Activated naive CD8-positive, alpha-beta T cell treated with anti-CD3 and anti-CD28 coated beads, Interleukin-2, amount 50 U/mL, for 16 hours (primary cell): ENCODE data around the gene DEPDC1B.
"Not testable (repeated sequence)": the region's sequence is repeated elsewhere in the genome, so short reads cannot be mapped to it uniquely, and the experiment has no call there.

Source experiments
- DNase-seq: peaks from one replicate; pipeline ENCODE4 v3.0.0-alpha.2; 2020; ENCODE audit warnings: low read depth, low spot score

Gene DEPDC1B, protein sequence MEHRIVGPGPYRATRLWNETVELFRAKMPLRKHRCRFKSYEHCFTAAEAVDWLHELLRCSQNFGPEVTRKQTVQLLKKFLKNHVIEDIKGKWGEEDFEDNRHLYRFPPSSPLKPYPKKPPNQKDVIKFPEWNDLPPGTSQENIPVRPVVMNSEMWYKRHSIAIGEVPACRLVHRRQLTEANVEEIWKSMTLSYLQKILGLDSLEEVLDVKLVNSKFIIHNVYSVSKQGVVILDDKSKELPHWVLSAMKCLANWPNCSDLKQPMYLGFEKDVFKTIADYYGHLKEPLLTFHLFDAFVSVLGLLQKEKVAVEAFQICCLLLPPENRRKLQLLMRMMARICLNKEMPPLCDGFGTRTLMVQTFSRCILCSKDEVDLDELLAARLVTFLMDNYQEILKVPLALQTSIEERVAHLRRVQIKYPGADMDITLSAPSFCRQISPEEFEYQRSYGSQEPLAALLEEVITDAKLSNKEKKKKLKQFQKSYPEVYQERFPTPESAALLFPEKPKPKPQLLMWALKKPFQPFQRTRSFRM

DNA sequence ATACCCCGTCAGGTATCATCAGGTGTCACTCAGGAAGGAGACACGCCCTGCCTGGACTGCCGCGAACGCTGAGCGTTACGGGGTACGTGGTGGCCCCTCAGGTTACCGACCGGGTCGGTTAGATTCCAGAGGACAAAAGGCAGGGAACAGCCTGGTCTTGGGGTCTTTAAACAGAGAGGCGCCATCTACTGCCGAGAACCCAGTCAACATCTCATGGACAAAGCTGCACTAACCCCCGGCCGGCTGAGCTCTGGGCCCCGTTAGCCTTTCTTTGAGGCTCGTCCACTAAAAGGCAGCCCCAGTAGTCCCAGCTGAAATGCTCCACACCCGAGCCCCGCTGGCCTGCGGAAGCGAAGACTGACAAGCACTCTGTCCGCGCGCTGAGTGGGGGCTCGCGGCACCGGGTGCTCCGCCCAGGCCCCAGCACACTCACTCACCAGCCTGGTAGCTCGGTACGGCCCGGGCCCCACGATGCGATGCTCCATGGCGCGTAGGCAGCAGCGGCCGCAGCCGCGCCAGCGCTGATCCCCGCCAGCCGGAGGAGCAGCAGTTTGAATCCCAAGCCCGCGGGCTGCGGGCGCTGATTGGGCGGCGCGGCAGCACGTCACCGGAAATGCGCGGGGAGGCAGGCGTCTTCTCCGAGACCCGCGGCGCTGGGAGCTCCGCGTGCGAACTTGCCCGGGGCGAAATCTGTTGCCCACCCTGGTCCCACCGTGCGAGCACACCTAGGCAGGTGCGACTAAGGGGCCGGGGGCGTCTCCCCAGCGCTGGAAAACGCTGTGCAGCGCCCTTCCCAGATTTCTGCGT, at the start of gene DEPDC1B:
Gene DEPDC1B (minus strand): TSS at position 558 of the 807 bp plus-strand sequence. CDS start 73 bp downstream, at position 485.
- peak; percentile 57 for DNase-seq

DNA sequence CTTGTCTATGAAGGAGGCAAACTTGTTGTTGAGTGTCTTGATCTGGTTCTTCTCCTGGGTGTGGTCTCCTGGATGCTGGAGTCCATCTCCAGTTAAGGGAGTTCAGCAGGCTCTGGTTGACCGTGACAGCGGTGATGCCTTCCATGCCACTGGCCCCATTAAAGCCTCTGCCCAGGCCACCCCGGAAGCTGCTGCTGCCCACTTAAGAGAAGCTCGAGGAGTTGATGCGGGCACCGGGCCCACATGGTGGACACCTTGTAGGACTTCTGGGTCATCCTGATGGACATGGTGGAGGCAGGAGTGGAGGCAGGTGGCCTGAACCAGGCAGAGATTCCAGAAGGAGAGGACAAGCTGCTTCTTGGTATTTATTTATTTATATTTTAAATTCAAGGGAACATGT, 44.7 kb upstream of the DEPDC1B start:
- DNase-seq = no peak

DNA sequence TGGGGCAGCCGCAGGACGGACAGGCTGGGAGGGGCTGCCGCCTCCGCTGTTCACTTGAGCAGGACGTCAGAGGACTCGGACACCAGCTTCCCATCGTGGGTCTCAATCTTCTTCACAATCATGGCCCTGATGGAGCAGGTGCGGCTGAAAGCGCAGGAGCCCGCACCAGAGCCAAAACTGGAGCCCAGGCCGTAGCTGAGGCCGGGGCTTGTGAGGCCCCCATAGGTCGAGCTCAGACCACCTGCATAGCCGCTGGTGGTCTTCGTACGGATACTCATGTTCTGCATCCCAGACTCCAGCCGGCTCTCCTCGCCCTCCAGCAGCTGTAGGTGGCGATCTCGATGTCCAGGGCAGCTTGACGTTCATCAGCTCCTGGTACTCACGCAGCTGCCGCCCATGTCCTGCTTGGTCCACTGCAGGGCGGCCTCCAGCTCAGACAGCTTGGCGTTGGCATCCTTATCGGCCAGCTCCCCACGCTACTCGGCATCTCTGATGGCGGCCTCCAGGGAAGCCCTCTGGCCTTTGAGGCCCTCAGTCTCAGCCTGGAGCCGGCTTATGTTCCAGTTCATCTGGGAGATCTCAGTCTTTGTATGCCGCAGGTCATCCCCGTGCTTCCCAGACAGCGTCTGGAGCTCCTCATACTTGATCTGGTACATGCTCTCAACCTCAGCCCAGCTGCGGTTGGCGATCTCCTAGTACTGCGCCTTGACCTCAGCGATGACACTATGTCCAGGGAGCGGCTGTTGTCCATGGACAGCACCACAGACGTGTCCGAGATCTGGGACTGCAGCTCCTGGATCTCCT, 43.7 kb upstream of the DEPDC1B start:
- DNase-seq = no peak

DNA sequence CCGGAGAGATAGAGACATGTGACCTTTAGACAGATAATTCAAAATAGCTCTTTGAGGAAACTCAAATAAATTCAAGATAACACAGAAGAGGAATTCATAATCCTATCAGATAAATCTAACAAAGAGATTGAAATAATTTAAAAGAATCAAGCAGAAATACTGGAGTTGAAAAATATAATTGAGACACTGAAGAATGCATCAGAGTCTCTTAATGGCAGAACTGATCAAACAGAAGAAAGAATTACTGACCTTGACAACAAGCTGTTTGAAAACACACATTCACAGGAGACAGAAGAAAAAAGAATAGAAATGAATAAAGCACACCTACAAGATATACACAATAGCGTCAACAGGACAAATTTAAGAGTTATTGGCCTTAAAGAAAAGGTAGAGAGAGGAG, 40.4 kb upstream of the DEPDC1B start:
- no peak for DNase-seq

DNA sequence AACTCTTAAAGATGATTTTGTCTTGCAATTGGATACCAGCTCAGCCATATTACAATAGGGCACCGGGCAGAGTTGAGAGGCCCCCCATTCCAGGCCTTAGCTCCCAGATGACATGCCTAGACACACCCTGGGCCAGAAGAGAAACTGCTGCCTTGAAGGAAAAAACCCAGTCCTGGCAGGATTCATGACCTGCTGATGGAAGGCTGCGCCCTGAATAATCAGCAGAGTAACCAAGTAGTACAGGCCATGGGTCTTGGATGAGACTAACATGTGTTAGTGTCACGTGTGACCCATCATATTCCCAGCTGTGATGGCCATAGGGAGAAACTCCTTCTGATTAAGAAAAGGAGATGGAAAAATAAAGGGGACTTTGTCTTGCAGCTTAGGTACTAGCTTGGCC, 39.0 kb upstream of the DEPDC1B start:
- DNase-seq = no peak

DNA sequence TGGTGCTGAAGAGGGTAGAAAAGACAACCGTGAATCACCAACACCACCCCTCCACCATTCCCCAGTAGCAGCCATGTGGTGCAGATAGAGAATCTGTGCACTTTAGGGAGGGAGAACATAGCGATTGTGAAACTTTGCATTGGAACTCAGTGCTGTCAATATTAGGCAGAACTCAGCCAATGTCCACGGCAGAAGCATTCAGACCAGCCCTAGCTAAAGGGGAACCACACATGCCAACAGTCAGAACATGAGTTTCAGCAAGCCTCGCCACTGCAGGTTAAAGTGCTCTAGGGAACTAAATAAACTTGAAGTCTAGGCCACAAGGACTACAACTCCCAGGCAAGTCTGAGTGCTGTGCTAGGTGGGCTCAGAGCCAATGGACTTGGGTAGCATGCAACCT, 38.5 kb upstream of the DEPDC1B start:
- DNase-seq = no peak

DNA sequence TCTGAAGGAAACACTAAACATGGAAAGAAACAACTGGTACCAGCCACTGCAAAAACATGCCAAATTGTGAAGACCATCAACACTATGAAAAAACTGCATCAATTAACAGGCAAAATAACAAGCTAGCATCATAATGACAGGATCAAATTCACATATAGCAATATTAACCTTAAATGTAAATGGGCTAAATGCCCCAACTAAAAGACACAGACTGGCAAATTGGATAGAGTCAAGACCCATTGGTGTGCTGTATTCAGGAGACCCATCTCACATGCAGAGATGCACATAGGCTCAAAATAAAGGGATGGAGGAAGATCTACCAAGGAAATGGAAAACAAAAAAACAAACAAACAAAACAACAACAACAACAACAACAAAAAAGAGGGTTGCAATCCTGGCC, 30.9 kb upstream of the DEPDC1B start:
- not testable (repeated sequence) for DNase-seq

DNA sequence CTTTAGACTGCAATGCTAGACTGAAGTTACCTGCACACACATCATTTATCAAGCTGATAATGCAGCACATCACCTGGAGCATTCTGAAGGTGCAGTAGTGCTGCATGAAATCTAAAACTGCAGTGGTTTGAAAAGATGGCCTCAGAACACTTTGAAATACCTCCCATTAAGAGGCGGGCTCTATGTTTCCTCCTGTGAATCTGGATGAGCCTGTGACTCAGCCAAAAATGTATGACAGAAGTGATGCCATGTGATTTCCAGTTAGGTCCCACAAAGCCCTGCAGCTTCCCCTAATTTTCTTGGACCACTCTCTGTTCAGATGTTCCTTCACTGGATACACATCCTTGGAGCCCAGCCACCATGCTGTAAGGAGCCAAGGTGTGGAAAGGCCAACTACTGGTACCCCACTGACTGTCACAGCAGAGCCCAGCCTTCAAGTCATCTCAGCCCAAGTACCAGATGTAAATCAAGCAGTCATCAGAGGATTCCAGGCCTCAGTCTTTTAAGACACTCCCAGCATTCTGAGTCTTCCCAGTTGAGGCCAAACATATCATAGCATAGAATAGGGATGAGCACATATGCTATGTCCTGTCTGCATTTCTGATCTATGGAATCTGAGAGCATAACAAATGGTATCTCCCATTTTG, 27.2 kb upstream of the DEPDC1B start:
- DNase-seq = no peak

DNA sequence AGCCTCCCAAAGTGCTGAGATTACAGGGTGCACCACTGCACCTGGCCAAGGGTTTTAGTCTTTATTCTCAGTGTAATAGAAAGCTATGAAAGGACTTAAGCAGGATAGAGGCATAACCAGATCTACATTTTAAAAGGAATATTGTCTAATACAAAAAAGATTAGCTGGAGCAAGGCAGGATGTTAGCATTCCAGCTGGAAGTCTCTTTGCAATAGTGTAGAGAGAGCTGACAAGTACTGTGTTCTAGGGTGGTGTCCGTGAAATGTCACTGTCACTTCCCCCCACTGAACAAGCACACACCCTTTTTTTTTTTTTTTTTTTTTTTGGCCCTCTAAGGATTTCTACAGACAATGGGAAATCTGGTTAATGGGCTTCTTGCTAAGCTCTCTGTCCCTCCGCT, 24.2 kb upstream of the DEPDC1B start:
- no peak for DNase-seq

DNA sequence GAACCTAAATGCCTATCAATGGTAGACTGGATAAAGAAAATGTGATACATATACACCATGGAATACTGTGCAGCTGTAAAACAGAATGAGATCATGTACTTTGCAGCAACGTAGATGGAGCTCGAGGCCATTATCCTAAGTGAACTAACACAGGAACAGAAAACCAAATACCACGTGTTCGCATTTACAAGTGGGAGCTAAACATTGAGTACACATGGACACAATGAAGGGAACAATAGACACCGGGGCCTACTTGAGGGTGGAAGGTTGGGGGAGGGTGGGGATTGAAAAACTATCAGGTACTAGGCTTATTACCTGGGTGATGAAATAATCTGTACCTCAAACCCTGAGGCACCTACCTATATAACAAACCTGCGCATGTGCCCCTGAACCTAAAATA, 22.4 kb upstream of the DEPDC1B start:
- DNase-seq = no peak

DNA sequence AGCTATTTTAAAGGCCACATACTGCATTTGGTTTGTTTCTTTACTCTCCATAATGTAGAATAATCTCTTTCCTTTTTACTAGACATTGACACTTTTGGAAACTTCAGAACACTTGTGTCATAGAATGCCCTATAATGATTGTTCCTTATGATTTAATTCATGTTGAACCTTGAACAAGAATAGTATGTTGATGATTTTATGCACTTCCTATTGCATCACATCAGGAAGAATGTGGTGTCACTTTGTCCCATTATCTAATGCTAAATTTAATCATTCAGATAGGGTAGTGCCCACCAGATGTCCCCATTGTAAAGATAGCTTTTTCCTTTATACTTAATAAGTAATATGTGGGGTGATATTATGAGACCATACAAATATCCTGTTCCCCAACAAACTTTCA, 19.4 kb upstream of the DEPDC1B start:
- no peak for DNase-seq

DNA sequence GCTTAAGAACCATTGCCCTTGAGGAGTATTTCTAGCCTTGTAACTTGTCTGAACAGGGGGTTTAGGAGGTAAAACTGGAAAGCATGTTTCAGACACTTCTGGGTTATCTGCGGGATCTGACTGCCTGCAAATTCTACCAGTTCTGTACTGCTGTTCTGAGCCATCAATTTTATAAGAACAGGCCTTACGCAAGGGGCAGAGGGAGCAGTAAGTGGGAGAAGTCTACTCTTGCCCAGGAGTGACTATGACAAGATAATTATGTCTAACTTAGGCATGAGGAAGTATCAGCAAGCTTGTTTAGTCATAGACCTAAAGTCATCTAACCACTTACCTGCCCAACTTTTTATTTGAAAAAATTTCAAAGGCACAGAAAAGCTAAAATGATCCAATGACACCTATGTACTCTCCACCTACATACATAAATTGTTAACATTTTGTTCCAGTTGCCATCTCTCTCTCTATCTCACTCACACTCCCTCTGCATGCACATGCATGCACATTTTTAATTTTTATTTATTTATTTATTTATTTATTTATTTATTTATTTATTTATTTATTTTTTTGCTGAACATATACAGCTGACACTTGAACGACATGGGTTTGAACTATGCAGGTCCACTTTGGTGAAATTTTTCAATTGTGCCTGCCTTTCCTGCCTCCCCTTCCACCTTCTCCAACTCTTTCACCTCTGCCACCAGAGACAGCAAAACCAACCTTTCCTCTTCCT, 18.4 kb upstream of the DEPDC1B start:
- no peak for DNase-seq

DNA sequence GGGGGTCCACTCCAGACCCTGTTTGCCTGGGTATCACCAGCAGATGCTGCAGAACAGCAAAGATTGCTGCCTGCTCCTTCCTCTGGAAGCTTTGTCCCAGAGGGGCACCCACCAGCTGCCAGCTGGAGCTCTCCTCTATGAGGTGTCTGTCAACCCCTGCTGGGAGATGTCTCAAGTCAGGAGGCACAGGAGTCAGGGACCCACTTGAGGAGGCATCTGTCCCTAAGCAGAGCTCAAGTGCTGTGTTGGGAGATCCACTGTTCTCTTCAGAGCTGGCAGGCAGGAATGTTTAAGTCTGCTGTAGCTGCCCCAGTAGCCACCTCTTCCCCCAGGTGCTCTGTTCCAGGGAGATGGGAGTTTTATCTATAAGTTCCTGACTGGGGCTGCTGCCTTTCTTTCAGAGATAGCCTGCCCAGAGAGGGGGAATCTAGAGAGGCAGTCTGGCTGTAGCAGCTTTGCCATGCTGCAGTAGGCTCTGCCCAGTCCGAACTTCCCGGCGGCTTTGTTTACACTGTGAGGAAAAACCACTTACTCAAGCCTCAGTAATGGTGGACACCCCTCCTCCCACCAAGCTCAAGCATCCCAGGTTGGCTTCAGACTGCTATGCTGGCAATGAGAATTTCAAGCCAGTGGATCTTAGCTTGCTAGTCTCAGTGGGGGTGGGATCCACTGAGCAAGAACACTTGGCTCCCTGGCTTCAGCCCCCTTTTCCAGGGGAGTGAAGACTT, 15.4 kb upstream of the DEPDC1B start:
- not testable (repeated sequence) for DNase-seq

DNA sequence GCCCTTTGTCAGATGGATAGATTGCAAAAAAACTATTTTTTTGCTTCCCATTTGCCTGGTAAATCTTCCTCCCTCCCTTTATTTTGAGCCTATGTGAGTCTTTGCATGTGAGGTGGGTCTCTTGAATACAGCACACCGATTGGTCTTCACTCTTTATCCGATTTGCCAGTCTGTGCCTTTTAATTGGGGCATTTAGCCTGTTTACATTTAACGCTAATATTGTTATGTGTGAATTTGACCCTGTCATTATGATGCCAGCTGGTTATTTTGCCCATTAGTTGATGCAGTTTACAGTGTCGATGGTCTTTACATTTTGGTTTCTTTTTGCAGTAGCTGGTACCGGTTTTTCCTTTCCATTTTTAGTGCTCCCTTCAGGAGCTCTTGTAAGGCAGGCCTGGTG, 13.0 kb upstream of the DEPDC1B start:
- DNase-seq = no peak

DNA sequence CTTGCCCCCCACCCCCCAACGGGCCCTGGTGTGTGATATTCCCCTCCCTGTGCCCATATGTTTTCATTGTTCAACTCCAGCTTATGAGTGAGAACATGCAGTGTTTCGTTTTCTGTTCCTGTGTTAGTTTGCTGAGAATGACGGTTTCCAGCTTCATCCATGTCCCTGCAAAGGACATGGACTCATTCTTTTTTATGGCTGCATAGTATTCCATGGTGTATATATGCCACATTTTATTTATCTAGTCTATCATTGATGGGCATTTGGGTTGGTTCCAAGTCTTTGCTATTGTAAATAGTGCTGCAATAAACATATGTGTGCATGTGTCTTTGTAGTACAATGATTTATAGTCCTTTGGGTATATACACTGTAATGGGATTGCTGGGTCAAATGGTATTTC, 11.9 kb upstream of the DEPDC1B start:
- not testable (repeated sequence) for DNase-seq

DNA sequence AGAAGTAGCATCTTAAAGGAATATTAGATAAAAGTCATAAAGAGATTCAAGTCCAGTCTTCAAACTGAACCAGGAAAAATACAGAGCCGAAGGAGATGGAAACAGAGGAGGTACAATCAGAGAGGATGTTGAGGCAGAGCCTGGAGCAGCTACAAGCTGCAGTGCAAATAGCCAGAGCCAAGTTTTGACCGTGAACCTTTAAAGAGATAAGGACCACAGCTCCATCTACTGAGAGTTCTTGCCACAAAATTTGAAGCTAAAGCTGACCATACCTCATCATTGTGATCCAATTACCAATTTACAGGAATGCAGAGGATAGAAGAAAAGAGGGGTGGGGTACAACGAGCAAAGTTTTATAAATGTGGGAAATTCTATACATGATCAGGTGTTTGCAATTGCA, 10.4 kb upstream of the DEPDC1B start:
- no peak for DNase-seq

DNA sequence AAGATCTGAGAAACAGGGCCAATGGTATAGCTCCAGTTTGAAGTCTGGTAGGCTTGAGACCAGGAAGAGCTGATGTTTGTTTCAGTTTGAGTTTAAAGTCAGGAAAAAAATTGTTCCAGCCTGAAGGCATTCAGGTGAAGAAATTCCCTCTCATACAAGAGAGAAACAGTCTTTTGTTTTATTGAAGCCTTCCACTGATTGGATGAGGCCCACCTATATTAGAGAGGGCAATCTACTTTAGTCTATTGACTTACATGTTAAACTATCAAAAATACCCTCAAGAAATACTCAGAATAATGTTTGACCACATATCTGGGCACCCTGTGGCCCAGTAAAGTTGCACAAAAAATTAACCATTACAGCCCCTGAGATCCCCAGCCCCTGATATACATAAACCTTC, 5.2 kb upstream of the DEPDC1B start:
- DNase-seq = no peak

DNA sequence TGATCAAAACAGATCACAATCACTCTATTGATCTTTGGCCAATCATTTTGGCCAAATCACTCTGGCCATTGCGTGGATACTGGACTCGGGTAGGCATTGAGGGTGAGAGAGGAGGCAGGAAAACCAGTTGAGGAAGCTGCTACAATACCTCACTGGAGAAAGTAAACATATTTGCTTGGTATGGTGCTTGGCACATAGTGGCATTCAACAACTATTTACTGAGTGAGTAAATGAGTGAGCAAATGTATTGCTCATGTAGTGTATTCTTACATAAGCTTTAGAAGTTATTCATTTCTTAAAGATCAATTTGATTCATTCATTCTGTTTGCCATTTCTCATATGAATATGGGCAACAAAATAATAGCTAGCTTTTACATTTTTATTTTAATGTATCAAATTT, 4.0 kb upstream of the DEPDC1B start:
- DNase-seq = no peak

DNA sequence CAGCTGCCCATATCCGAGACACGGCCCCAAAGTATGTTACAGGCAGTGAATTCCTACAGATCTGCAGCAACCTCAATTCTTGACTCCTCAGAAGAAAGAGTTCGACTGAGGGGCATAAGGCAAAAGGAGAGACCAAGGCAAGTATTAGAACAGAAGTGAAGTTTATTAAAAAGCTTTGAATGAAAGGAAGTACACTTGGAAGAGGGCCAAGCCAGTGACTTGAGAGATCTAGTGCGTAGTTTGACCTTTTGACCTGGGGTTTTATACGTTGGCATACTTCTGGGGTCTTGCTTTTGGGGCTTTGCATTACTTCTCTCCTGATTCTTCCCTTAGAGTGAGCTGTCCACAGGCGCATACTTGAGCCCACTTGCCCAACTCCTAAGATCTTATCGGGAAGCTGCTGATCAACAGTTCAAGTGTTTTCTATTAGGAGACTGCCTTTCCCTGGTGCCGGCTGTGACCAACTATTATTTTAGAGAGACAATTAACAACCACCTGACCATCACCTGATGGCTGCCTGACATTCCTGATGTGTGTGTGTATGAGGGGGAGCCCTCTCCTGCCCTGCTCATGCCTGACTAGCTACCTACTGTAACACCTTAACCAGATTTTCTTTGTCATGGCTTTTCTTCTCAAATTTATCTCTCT, 1.5 kb upstream of the DEPDC1B start:
- no peak for DNase-seq

DNA sequence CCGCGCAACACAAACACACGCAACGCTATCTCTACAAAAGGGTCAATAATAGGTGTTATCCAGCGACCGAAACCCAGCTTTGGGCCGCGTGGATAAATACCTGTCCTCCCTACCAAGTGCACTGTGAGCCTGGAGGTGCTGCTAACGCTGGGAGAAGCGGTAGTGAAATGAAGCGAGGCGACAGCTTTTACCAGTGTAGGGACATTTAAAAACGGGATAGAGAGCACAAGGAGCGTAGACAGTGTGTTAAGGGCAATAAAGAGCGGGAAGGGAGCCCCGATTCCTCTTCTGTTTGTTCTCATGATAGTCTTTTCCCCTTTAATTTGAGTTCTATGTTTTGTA, 421 bp upstream of the DEPDC1B start:
- no peak for DNase-seq
